AG04449 (cell line): ENCODE data around the gene SEMA5A.

Experiments used
- CTCF ChIA-PET: fragments of 350-600 bp; formaldehyde crosslinking; extraction: SDS; loops from one replicate; lab custom pipeline; 2021; ENCODE audit warnings: antibody characterized with exemption; lab: Yijun Ruan, JAX
- POLR2A ChIA-PET: fragments of 400-600, 350-600 bp; formaldehyde crosslinking; extraction: SDS; loops from one replicate; lab custom pipeline; 2020; ENCODE audit warnings: antibody characterized with exemption, inconsistent platforms; lab: Yijun Ruan, JAX
- DNase-seq: peaks from one replicate; pipeline ENCODE4 v3.0.0-alpha.2; 2010; ENCODE audit warnings: low read depth, low spot score
- H3K4me3 ChIP-seq: 2 replicates; pipeline ENCODE4 v1.5.1; 2011; ENCODE audit warnings: low read depth, mild to moderate bottlenecking, control low read depth, low read length
- CTCF ChIP-seq: IDR thresholded peaks from one replicate; pipeline ENCODE4 v1.5.1; 2011; ENCODE audit warnings: mild to moderate bottlenecking, moderate library complexity, low read length, control low read depth, inconsistent platforms; ENCODE audit not compliant: insufficient read depth; ENCODE audit errors: missing control alignments

The SEMA5A gene

GRCh38 chr5:9249231-9249630 lies 296.6 kb downstream of the SEMA5A start:
- POLR2A ChIA-PET, result interaction anchor here (0.6 kb wide), 1 partner anchor 29 kb away, joined by 3 read pairs; no protein-coding TSS in a partner anchor
- H3K4me3 ChIP-seq, result no peak overlapping the region
- DNase-seq, result no peak
- CTCF ChIA-PET, result interaction anchor here (1.0 to 1.3 kb wide), 2 partner anchors 12 to 13 kb away, joined by 3 read pairs; no protein-coding TSS in a partner anchor
- TF ChIP-seq CTCF, result no peak

GRCh38 chr5:9245071-9245470 lies 300.8 kb downstream of the SEMA5A start:
- H3K4me3 ChIP-seq, result no peak overlapping the region
- ChIA-PET CTCF (no interaction called here), POLR2A (no interaction called here)
- DNase-seq, result no peak
- no peak for TF ChIP-seq CTCF

GRCh38 chr5:9244417-9244816 lies 301.5 kb downstream of the SEMA5A start:
- no peak overlapping the region for H3K4me3 ChIP-seq
- CTCF ChIA-PET, result no interaction called here
- DNase-seq, result no peak
- POLR2A ChIA-PET, result no interaction called here
- no peak for TF ChIP-seq CTCF

- no peak for TF ChIP-seq CTCF
- no peak overlapping the region for H3K4me3 ChIP-seq
- DNase-seq, result no peak
- ChIA-PET CTCF (no interaction called here), POLR2A (no interaction called here)
Observed at GRCh38 chr5:9241479-9242305, 304.2 kb downstream of the SEMA5A start.

- no peak for DNase-seq
- ChIA-PET POLR2A (no interaction called here), CTCF (no interaction called here)
- TF ChIP-seq CTCF, result no peak
- H3K4me3 ChIP-seq, result no peak overlapping the region
Observed at GRCh38 chr5:9240431-9240830, 305.4 kb downstream of the SEMA5A start.

- ChIA-PET CTCF (no interaction called here), POLR2A (no interaction called here)
- no peak for DNase-seq
- no peak for TF ChIP-seq CTCF
- H3K4me3 ChIP-seq, result no peak overlapping the region
Observed at GRCh38 chr5:9239626-9240025, 306.2 kb downstream of the SEMA5A start.
